Keratinocyte (primary cell): ENCODE results near the gene POU2AF2. TPM values are rescaled to one million over a fixed set of nuclear protein-coding genes. Genes with fewer than 3 reads are reported as not detected.

Source experiments
- DNase-seq: peaks from one replicate; pipeline ENCODE4 v3.0.0-alpha.2; 2011; ENCODE audit warnings: low read depth, missing footprints, low spot score
- FAIRE-seq: peaks from 2 replicates; lab custom pipeline; 2011; peaks lifted over from hg19 to GRCh38; lab: Jason Lieb, UNC
- H2AFZ ChIP-seq: 2 replicates; pipeline ENCODE4 v1.6.0; 2012; ENCODE audit warnings: low read length, control low read depth, inconsistent platforms; ENCODE audit not compliant: control insufficient read depth
- H3K27ac ChIP-seq: 2 replicates; pipeline ENCODE4 v1.5.1; 2011; ENCODE audit warnings: low read length; ENCODE audit not compliant: control insufficient read depth, insufficient read depth
- H3K27me3 ChIP-seq: 3 replicates; pipeline ENCODE4 v1.6.0; 2011; ENCODE audit warnings: low read length; ENCODE audit not compliant: control insufficient read depth, insufficient read depth; ENCODE audit errors: extremely low read depth
- H3K36me3 ChIP-seq, 2 experiments: 2 replicates in 1 of 2; 3 replicates in 1 of 2; pipeline ENCODE4 v1.5.1; 2011; ENCODE audit warnings: low read length in 2 of 2, mild to moderate bottlenecking in 1 of 2; ENCODE audit not compliant: control insufficient read depth in 2 of 2, insufficient read depth in 2 of 2; ENCODE audit errors: extremely low read depth in 1 of 2
- H3K4me1 ChIP-seq: 3 replicates; pipeline ENCODE4 v1.5.1; 2011; ENCODE audit warnings: low read length; ENCODE audit not compliant: control insufficient read depth, insufficient read depth; ENCODE audit errors: extremely low read depth
- H3K4me2 ChIP-seq: 3 replicates; pipeline ENCODE4 v1.6.0; 2011; ENCODE audit warnings: low read depth, low read length; ENCODE audit not compliant: control insufficient read depth, insufficient read depth; ENCODE audit errors: extremely low read depth
- H3K4me3 ChIP-seq, 3 experiments: fragments of 200-600 bp in 1 of 3; sonication (generic) in 1 of 3; 2 replicates in 2 of 3; 3 replicates in 1 of 3; pipeline ENCODE4 v1.5.1; 2011 to 2016; ENCODE audit warnings: low read length in 3 of 3, mild to moderate bottlenecking in 3 of 3, control low read depth in 2 of 3, inconsistent platforms in 1 of 3, low read depth in 1 of 3, mixed read lengths in 1 of 3, mixed run types in 1 of 3, moderate library complexity in 1 of 3; ENCODE audit not compliant: control insufficient read depth in 2 of 3, insufficient read depth in 2 of 3; ENCODE audit errors: extremely low read depth in 1 of 3
- H3K79me2 ChIP-seq: 2 replicates; pipeline ENCODE4 v1.6.0; 2012; ENCODE audit warnings: low read length; ENCODE audit not compliant: control insufficient read depth, insufficient read depth
- H3K9ac ChIP-seq: 3 replicates; pipeline ENCODE4 v1.6.0; 2011; ENCODE audit warnings: low read length; ENCODE audit not compliant: control insufficient read depth, insufficient read depth; ENCODE audit errors: extremely low read depth
- H3K9me1 ChIP-seq: 3 replicates; pipeline ENCODE4 v1.6.0; 2011; ENCODE audit warnings: low read length; ENCODE audit not compliant: control insufficient read depth, insufficient read depth; ENCODE audit errors: extremely low read depth
- H3K9me3 ChIP-seq: 2 replicates; pipeline ENCODE4 v1.5.1; 2012; ENCODE audit warnings: low read depth, low read length; ENCODE audit not compliant: control insufficient read depth
- H4K20me1 ChIP-seq: 3 replicates; pipeline ENCODE4 v1.6.0; 2011; ENCODE audit warnings: low read length; ENCODE audit not compliant: control insufficient read depth, insufficient read depth; ENCODE audit errors: extremely low read depth
- CTCF ChIP-seq, 3 experiments: IDR thresholded peaks in 1 of 3; conservative IDR thresholded peaks in 1 of 3; optimal IDR thresholded peaks in 1 of 3; 2 replicates in 2 of 3; 3 replicates in 1 of 3; pipeline versions ENCODE3 to v1.5.1; 2011; ENCODE audit warnings: low read length in 3 of 3, mild to moderate bottlenecking in 3 of 3, moderate library complexity in 2 of 3, control low read depth in 1 of 3, inconsistent platforms in 1 of 3; ENCODE audit not compliant: insufficient read depth in 2 of 3; ENCODE audit errors: extremely low read depth in 1 of 3
- EZH2 ChIP-seq: IDR thresholded peaks from one replicate; pipeline ENCODE4 v1.6.1; 2012; ENCODE audit warnings: inconsistent platforms, mild to moderate bottlenecking, low read length, moderate library complexity
- dilution Hi-C: fragments of 300-500 bp; cut with MboI; formaldehyde crosslinking; loops from one replicate; pipeline ENCODE4 v1.7.0; 2020; ENCODE audit warnings: low sequenced_read_pairs; ENCODE audit not compliant: extremely low pct_ligation_motif_present
- polyA plus RNA-seq, 5 experiments: library from polyadenylated mRNA; depleted of rRNA in 3 of 5; stranded (reverse) in 3 of 5; stranded (forward) in 1 of 5; unstranded in 1 of 5; fragments of >200 nt; gene quantifications; 1 replicate in 1 of 5; 2 replicates in 3 of 5; 3 replicates in 1 of 5; pipeline versions ENCODE4 v1.2.1 to v1.2.3, GENCODE V29; 2011 to 2012; ENCODE audit warnings: missing spikeins in 2 of 5, low read depth in 1 of 5, low replicate concordance in 1 of 5

The POU2AF2 gene
- polyA plus RNA-seq, 1 donor (not counting 4 experiments of a cell fraction or from before 2014, with no cell fraction given) = not detected

GRCh38 chr11:111253131-111253530 lies 7.6 kb downstream of the POU2AF2 start:
- no peak for TF ChIP-seq EZH2
- no peak for TF ChIP-seq CTCF (optimal IDR thresholded peaks at IDR 0.05 in 1 of 3, IDR thresholded peaks at IDR 0.05 in 1 of 3, conservative IDR thresholded peaks at IDR 0.05 in 1 of 3; ENCODE audit: extremely low read depth in 1 of 3, insufficient read depth in 2 of 3, low read length in 3 of 3)
- Histone ChIP-seq H3K79me2 (no peaks in the 10 kb centered on the region), H3K9ac (no peak overlapping the region), H3K9me1 (no peaks in the 10 kb centered on the region), H3K4me1 (no peaks in the 10 kb centered on the region), H3K4me2 (no peak overlapping the region), H3K4me3 (no peak overlapping the region), H3K27ac (no peak overlapping the region), H3K36me3 (no peaks in the 10 kb centered on the region), H2AFZ (no peak overlapping the region), H3K9me3 (no peaks in the 10 kb centered on the region), H3K27me3 (peaks cover 3% of the 10 kb centered on the region), H4K20me1 (no peaks in the 10 kb centered on the region)
- dilution Hi-C loops = no loop called here
- DNase-seq = no peak
- no peak for FAIRE-seq

- no peak for FAIRE-seq
- Histone ChIP-seq H3K4me1 (no peaks in the 10 kb centered on the region), H3K4me2 (no peak overlapping the region), H3K27me3 (peaks cover 3% of the 10 kb centered on the region), H3K9me3 (no peaks in the 10 kb centered on the region), H3K4me3 (no peak overlapping the region), H3K9ac (no peak overlapping the region), H3K36me3 (no peaks in the 10 kb centered on the region), H2AFZ (no peak overlapping the region), H3K27ac (no peak overlapping the region), H3K79me2 (no peaks in the 10 kb centered on the region), H4K20me1 (no peaks in the 10 kb centered on the region), H3K9me1 (no peaks in the 10 kb centered on the region)
- DNase-seq = no peak
- dilution Hi-C loops = no loop called here
- TF ChIP-seq CTCF (optimal IDR thresholded peaks at IDR 0.05 in 1 of 3, IDR thresholded peaks at IDR 0.05 in 1 of 3, conservative IDR thresholded peaks at IDR 0.05 in 1 of 3; ENCODE audit: extremely low read depth in 1 of 3, insufficient read depth in 2 of 3, low read length in 3 of 3) (no peak), EZH2 (no peak)
Observed at GRCh38 chr11:111253630-111254029, 8.1 kb downstream of the POU2AF2 start.
